Right kidney (tissue), 1 donor: ENCODE measurements around the gene ACTR1A.
"Not testable (repeated sequence)": the region's sequence is repeated elsewhere in the genome, so short reads cannot be mapped to it uniquely, and the experiment has no call there.

Source experiments
- DNase-seq: peaks from one replicate; pipeline ENCODE4 v3.0.0-alpha.2; 2016

Gene ACTR1A

DNA sequence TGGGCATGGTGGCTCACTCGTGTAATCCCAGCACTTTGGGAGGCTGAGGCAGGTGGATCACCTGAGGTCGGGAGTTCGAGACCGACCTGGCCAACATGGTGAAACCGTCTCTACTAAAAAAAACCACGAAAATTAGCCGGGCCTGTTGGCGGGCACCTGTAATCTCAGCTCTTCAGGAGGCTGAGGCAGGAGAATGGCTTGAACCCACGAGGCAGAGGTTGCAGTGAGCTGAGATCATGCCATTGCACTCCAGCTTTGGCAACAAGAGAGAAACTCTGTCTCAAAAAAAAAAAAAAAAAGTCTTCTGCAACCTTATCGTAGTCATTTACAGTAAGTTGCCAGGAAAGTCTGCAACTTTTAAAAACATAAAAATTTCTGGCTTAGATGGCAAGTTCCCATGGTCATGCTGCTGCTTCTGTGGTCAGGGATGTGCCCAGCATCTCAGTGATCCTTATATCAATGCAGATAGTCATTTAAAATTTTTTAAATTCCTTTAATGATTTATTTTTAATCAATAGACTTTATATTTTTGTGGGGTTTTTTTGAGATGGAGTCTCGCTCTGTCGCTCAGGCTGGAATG lies 16.8 kb upstream of the ACTR1A start:
- DNase-seq = no peak

DNA sequence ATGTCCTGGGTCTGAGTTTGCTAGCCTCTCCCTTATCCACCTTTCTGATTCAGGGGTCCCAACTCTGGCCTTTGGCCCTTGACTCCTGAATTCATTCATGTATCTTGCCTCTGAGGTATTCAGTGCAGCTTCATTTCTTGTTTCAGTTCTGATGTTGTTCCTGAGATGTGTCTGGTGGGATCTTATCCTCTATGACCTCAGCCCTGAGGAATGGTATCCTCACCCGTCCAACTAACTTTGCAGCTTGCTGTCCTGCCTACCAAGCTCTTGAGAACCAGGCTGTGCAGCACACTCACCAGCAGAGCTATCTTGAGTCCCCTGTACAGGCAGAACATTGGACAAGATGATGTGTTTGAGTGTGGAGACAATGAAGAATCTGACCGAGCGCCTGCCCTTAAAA lies 15.0 kb upstream of the ACTR1A start:
- no peak for DNase-seq

DNA sequence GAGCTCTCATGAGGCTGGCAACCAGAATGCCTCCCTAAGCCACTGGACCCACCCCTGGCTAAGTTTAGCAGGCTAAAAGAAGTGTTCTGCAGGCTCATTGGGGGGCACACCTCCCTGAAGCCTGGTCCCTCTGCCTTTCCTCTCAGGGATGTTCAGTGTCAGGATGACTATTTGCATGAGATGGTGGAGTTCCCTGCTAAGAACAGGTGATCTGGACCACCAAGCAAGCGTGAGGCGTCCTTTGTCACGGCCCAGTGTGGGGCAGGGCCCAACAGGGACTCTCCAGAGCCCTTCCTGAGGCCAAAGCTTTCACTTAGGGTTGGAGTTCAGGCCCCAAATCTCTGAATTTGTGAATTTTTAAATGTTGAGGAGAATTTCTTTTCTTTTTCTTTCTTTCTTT lies 13.2 kb upstream of the ACTR1A start:
- no peak for DNase-seq

DNA sequence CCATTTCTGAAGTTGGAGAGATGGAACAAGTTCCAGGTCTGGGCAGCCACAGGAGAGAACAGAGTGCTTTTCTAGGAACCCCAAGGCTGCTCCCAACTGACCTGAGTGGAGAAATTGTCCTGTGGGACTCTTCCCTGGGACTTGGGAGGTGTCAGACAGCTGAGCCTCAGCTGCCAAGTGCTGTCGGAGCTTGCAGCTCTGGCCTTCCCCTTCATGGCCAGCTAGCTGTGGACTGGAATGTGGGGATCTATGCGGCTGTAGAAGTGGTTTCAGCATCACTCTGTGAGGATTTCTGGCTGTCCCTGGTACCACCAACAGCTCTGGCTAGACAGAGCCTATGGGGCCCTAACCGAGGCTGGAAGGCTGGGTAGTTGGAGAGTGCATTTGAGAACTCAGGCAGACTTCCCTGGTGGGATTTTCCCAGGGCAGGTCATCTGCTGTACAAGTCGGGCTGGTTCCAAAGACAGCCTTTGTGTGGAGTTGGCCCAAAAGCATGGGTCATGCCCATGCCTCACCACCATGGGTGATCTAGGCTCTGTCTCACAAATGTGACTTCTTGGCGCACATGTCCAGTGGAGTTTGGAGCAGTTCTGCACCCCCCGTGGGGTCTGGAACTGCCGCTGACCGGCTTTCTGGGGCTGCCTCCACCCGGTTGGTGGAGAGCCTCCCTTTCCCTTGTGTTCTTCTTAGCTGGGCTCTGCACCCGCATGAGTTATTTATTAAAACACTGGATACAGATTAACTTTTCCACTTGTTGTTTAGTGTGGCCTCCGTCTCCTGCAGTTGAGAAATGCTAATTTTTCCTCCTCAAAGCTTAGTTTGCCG lies 12.2 kb upstream of the ACTR1A start:
- peak; percentile 50 for DNase-seq

DNA sequence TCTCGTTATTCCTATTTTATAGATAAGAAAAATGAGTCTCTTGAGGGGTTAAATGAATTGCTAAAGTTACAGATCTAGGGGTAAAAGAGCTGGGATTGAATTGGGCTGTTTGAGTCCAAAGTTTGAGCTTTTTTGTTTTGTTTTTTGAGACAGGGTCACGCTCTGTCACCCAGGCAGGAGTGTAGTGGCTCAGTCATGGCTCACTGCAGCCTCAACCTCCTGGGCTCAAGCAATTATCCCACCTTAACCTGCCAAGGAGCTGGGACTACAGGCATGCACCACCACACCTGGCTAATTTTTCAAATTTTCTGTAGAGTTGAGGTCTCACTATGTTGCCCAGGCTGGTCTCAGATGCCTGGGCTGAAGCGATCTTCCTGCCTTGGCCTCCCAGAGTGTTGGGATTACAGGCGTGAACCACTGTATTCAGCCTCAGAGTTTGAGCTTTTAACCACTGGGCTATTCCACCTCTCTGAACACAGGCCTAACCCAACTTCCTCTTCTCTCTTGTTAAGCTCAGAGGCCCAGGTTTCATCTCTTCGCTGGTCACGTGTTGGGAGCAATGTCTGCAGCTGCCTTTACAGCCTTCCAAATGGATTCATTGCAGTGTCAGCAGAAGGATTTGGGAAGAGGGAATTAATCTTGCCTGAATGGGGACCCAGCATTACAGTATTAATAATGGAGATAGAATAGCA lies 9.2 kb upstream of the ACTR1A start:
- DNase-seq = no peak

DNA sequence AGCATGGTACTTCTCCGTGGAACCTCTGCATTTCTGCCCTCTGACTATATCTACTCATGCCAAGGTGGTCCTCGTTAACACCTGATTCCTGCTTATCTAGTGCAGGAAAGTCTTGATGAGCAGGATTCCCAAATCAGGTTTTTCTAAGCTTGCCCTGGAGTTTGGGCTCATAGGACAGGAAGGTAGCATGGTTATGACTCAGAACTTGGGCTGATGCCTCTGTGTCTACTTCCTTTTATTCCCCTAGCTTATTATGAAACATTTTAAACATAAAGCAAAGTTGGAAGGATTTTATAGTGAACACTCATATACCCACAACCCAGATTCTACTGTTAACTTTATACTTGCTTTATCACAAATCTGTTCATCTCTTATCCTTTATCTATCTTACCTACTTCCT lies 6.9 kb upstream of the ACTR1A start:
- no peak for DNase-seq

DNA sequence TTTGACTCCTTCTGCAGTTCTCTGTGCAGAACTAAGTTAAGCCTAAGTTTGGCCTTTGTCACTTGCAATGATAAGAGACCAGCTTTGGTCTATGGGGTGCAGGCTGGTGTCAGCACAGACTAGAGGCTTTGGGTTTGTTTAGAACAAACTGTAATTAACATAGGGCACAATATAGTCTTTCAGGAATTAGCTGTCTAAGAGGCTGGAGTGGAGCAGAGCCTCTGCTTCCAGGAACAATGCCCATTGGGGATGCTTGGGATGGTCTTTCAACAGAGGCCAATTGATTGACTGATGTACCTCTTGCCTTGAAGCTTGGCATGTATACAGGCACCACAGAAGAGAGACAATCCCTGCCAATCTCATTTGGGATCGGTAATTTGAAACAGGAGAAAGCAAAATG lies 6.0 kb upstream of the ACTR1A start:
- DNase-seq = no peak

DNA sequence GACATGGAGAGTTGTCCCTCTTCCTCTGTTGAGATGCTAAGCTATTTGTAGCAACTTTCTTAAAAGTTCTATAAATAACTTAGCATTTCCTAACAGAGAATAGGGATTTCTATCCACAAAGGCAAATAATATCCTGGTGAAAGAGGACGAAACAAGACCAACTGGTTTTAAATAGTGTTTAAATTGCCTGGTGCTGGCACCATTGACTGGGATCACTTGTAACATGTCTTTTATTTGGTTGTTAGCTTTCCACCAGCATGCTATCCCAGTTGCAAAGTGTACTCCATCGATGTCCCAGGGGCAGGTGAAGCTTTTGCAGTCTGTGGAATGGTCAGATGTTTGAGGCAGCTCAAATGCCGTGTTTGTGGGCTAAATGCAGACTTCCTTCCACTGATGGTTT lies 5.0 kb upstream of the ACTR1A start:
- no peak for DNase-seq

DNA sequence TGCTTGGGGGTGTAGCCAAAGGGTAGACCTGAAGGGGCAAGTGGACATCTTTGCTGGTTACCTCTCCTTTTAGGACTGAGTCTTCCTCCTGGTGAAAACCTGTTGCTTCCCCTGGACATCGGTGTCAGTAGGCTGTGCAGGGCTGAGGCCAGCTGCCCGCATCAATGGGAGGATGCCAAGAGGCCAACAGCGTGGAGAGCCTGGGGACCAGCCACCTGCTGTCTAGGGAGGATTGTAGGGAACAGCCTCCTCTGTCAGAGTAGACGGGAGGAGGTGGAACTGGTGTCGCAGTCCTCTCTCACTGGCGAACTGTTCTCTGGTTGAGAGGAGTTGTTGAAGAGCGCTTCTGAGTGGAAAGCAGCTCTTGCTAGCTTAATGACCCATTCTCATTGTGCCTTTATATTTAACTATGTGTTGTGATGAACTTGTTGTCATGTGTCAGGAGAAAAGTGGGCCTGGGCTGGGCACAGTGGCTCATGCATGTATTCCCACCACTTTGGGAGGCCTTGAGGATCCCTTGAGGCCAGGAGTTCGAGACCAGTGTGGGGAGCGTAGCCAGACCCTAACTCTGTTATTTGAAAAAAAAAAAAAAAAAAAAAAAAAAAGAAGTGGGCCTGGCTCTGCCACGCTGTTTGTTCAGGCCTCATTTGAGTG lies 3.1 kb upstream of the ACTR1A start:
- no peak for DNase-seq

DNA sequence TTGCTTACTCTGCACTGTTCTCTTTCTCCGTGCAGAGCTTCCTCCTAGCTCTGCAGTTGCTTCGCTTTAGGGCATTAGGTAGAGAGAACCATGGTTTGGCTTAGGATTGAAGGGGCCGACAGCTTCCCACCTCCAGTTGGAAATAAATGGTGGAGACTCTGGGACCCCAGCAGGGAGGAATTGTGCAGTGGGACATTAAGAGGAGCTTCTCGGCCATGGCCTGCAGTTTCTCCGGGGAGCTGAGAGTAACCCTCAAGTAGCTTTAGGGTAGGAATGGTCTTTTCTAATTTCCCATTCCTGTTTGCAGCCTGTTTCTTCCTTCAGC lies 2.4 kb upstream of the ACTR1A start:
- no peak for DNase-seq

DNA sequence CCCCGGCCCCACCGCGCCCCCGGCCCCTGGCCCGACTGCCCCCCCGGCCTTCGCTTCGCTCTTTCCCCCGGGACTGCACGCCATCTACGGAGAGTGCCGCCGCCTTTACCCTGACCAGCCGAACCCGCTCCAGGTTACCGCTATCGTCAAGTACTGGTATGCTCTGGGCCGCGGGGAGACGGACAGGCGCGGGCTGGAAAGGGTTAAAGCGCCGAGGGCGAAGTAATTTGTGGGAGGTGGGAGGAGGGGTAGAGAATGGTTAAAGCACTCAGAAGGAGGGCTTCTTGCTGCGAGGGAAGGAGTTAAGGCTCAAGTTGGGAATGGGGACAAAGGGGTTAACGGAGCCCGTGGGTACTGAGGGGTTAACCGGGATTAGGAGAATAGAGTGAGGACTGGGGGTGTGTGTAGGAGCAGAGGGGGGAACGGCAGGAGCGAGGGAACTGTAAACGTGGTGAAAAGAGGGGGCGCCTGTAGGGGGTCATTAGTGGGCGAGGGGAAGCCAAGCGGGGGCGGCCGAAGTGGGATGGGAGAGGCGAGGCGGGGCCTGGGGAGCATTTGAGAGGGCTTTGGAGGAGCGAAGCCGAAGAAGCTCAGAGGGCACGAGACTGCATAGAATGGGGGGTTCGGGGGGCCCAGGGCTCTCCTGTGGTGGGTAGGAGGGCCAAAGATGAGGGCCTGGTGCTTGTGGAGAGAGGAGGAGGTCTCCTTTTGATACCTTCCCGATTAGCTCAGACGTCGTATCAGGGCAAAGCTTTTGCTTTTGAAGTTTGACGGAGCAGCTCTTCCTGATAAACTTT lies 1.9 kb upstream of the ACTR1A start:
- peak; percentile 68 for DNase-seq

DNA sequence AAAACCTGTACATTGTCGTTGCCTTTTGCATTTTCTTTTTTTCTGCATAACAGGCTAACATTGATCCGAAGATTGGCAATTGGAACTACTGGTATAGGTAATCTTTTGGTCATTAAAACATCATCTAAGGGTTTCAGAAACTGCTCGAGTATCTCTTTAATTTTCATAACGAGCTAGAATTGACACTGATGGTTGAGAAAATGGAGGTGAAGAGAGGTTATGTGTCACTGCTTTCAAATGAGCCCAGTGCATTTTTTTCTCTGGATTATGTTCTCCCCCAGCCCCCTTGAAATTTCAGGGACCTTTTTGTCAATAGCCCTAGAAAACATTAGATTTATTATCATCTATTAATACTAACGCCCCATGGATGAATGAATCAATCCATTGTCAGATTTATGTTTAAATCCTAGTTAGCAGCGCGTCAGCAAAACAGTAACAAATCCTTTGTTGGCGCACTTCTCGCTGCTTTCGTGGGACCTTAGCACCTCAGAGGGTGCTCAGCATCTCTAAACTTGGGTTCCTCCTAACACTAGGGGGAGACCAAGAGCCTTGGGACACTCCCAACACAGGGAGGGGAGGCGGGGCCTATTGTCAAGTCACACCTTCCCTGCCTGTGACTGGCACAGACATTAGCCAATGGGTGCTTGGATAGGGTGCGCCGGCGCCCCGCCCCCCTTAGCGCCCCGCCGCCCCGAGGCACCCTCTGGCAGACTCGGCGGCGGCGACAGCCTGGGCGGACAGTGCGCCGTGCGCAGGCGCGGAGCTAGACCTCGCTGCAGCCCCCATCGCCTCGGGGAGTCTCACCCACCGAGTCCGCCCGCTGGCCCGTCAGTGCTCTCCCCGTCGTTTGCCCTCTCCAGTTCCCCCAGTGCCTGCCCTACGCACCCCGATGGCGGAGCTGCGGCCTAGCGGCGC lies 1.0 kb upstream of the ACTR1A start, which contains the start of gene SUFU:
Gene SUFU (plus strand): TSS at position 709 of the 915 bp plus-strand sequence. CDS start 181 bp downstream, at position 890.
- DNase-seq = peak; percentile 95

DNA sequence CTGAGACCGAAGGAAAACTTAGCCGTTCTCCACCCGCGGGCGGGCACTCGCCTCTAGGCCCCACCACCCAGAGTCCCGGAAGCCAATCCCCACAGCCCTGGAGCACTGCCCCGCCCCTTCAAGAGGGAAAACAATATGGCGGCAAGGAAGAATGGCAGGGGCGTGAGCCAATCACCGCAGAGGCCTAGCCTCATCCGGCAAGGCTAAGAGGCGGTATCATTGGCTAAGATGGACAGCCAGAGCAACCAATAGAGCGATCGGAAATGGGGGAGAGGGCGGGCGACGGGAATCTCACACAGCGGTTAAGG lies 529 bp downstream of the ACTR1A start:
- no peak for DNase-seq

DNA sequence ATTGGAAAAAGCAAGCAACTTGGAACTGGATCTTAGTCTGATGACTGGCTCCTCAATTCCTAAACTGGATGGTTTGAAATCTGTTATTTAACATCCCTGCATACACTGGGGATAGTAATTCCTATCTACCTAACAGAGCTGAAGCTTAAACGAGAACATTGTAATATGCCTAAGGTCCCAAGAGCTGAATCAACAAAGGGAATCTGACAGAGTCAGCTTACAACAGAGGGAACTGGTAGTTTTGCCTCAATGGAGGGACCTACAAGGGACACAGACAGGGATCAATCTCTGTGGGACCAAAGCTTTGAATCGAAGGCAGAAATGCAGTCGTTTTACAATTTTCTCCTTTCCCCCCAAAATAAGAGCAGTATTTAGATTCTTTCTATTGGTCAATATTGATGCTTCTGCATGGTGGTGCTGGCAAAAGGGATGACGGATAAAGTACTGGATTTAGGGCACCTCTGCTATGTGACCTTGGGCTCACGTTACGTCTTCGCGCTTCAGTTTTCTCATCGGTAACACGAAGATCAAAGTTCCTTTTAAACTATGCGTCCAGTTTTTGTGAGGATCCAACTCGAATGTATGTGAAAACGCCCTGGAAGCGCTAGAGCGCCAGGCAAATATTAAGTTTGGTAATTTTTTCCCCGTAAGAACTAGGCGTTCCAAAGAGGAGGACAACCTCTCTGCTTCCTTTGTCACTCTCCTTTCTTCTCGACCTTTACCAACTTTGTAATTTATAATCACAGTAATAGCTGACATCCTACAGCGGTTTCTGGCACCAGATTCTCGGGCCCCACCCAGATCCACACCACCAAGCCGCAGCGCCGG lies 1.1 kb downstream of the ACTR1A start:
- no peak for DNase-seq

DNA sequence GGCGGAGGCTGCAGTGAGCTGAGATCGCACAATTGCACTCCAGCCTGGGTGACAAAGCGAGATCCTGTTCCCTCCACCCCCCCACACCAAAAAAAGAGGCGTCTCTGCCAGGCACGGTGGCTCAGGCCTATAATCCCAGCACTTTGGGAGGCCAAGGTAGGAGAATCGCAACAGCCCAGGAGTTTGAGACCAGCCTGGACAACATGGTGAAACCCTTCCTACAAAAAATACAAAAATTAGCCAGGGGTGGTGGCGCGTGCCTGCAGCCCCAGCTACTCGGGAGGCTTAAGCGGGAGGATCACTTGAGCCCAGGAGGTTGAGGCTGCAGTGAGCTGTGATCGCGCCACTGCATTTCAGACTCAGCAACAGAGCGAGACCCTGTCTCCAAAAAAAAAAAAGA lies 1.8 kb downstream of the ACTR1A start:
- not testable (repeated sequence) for DNase-seq

DNA sequence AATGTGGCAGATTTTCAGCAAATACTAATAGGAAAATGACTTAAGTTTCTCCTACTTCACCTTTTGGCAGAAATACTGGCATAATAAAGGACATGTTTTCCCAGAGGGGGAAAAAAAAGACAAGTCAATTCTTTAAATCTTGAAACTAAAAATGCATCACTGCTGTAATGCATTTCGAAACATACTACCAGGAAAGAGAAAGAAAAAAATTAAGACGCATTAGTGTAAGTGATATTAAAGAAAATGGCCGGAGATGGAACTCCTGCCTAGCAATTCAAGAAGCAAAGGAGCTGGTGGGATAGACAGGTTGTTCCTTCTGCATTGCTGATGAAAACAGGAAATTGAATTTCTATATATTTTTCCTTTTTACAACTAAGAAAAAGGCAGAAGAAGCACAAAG lies 3.2 kb downstream of the ACTR1A start:
- DNase-seq = no peak

DNA sequence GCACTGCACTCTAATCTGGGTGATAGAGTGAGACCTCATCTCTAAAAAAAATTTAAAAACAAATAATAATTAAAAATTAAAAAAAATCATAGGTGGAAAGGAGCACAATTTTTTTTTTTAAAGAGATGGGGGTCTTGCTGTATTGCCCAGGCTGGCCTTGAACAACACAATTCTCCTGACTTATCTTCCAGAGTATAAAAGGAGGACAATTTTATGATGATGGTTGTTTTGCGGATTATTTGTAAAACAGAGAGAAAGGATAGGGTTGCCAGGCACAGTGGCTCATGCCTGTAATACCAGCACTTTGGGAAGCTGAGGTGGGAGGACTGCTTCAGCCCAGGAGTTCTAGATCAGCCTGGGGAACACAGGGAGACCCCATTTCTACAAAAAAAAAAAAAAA lies 5.0 kb downstream of the ACTR1A start:
- DNase-seq = no peak

DNA sequence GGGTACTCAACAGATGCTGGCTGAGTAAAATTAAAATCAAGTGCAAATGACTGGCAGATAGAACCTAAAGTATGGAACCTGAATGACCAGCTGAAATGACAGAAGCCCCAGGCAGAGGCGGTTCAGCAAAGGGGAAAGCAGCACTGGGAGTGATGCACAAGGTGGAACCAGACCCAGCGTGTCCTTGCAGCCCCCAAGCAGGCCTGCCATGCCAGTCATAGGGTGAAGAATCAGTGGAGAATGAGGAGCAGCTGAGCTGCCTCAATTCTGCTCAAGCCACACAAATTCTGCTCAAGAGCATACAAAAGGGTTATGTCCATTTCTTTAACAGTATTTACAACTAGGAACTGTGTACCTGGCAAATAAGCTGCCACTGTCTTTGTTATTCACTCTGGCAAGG lies 8.7 kb downstream of the ACTR1A start:
- DNase-seq = no peak

DNA sequence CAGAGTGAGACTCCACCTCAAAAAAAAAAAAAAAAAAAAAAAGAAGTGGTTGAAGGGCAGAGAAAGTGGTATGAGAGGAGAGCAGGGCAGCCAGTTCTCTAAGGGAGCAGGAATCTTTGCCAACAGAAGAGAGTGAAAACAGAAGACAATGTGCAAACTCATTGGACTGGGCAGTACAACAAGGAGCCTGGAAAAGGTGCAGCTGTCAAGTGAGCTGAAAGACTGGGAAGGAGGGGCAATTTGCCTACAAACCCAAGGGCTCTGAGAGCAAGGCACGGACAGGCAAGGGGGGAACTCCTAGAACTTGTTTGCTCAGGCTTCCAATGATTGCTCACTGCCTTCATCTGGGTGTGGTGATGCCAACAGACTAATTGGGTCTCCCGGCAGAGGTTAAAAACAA lies 9.5 kb downstream of the ACTR1A start:
- no peak for DNase-seq

DNA sequence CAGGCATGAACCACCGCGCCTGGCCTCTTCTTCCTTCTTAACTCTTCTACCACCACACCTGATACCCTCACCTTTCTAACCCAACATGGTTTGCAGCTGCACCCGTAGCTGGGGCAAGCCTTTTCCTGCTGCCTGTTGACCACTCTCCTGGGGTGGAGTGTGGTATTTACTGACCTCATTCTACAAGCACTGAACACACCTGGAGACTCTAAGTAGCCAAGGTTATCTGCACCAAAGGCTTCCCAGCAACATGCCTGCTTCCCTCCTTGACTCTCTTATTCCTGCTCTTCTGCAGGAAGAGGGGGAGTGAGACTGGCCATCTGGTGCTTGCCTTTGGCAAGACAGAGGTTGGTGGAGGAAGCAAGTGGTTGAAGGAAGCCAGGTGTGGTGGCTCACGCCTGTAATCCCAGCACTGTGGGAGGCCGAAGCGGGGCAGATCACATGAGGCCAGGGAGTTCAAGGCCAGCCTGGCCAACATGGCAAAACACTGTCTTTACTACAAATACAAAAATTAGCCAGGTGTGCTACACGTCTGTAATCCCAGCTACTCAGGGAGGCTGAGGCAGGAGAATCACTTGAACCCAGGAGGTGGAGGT lies 10.1 kb downstream of the ACTR1A start:
- no peak for DNase-seq
